Measurements from ENCODE around the gene NR5A1.

Gene NR5A1

DNA sequence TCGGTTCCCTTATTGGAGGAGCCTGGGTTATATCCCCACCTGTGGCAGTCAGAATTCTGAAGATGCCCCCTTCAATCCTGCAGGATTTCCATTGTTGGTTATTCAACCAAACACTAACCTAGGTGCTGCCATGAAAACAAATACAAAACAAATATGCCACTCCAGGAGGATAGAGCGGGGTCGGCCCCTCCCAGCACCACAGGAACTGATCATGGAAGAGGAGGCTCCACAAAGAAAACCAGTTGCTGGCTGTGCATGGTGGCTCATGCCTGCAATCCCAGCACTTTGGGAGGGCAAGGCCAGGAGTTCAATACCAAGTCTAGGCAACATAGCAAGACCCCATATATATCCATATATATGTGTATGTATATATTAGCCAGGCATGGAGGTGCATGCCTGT is 70.1 kb downstream of the NR5A1 start:
- DNase-seq (ENCODE audit: low read depth, low spot score), result no peak
- in situ Hi-C loops (cut with HindIII; ENCODE audit: low sequenced_read_pairs), result no loop called here
- TF ChIP-seq, protein P1, sequence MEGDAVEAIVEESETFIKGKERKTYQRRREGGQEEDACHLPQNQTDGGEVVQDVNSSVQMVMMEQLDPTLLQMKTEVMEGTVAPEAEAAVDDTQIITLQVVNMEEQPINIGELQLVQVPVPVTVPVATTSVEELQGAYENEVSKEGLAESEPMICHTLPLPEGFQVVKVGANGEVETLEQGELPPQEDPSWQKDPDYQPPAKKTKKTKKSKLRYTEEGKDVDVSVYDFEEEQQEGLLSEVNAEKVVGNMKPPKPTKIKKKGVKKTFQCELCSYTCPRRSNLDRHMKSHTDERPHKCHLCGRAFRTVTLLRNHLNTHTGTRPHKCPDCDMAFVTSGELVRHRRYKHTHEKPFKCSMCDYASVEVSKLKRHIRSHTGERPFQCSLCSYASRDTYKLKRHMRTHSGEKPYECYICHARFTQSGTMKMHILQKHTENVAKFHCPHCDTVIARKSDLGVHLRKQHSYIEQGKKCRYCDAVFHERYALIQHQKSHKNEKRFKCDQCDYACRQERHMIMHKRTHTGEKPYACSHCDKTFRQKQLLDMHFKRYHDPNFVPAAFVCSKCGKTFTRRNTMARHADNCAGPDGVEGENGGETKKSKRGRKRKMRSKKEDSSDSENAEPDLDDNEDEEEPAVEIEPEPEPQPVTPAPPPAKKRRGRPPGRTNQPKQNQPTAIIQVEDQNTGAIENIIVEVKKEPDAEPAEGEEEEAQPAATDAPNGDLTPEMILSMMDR (IDR thresholded peaks at IDR 0.05; ENCODE audit: low read depth, low read length), result no peak
- H3K4me3 ChIP-seq (ENCODE audit: low read depth, low read length), result no peak overlapping the region

DNA sequence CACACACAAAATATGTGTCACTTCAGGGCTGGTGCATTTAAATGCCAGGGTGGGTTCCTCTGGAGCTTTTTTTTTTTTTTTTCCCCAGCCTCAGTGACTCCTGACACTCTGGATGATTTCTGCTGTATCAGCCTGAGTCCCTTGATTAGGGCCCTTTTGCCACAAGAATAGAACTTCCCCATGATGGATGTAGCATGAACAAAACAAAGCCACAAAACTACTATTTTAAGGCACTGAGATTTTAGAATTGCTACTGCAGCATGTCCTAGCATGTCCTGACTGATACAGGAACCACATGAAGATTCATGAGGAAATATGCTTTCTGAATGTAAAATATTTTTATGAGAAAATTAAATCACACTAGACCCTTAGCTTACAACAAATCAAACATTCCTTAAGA is 70.9 kb downstream of the NR5A1 start:
- no peak for DNase-seq (ENCODE audit: low read depth, low spot score)

More for the DNA sequence above, 70.9 kb downstream of the NR5A1 start:
- in situ Hi-C loops (cut with HindIII; ENCODE audit: low sequenced_read_pairs), result no loop called here
- H3K4me3 ChIP-seq (ENCODE audit: low read depth, low read length), result no peak overlapping the region
- TF ChIP-seq, protein P1 (IDR thresholded peaks at IDR 0.05; ENCODE audit: low read depth, low read length), result no peak
